Upper lobe of left lung (tissue), 6 donors: Measurements from ENCODE around the gene CACNA1A. TPM values are rescaled to one million over a fixed set of nuclear protein-coding genes. Genes with fewer than 3 reads are reported as not detected.

ENCODE experiments used
- ATAC-seq, 2 donors: fragments of 200-7000 bp; cut with Tn5 transposase; one replicate each; pipeline ENCODE4 v1.9.1; 2022; ENCODE audit warnings: mild to moderate bottlenecking in 2 of 2, moderate library complexity in 2 of 2; ENCODE audit not compliant: low FRiP score in 2 of 2
- DNase-seq, 2 donors: peaks; one replicate each; pipeline ENCODE4 v3.0.0-alpha.2; 2019 to 2020
- H3K27ac ChIP-seq, 4 donors: fragments of 200-600 bp; sonication (generic); one replicate each; pipeline ENCODE4 v1.5.1; 2016 to 2019
- H3K27me3 ChIP-seq, 4 donors: fragments of 200-600 bp; sonication (generic); one replicate each; pipeline ENCODE4 v1.5.1; 2017 to 2019
- H3K36me3 ChIP-seq, 4 donors: fragments of 200-600 bp; sonication (generic); one replicate each; pipeline ENCODE4 v1.5.1; 2016 to 2019
- H3K4me1 ChIP-seq, 4 donors: fragments of 200-600 bp; sonication (generic); one replicate each; pipeline ENCODE4 v1.5.1; 2018 to 2019
- H3K4me3 ChIP-seq, 4 donors: fragments of 200-600 bp; sonication (generic); one replicate each; pipeline ENCODE4 v1.5.1; 2017 to 2019; ENCODE audit warnings: mild to moderate bottlenecking in 2 of 4, moderate library complexity in 1 of 4
- H3K9me3 ChIP-seq, 4 donors: fragments of 200-600 bp; sonication (generic); one replicate each; pipeline ENCODE4 v1.5.1; 2018 to 2019
- EP300 ChIP-seq, 4 donors: sonication (generic); formaldehyde crosslinking; IDR thresholded peaks; one replicate each; pipeline ENCODE4 v1.5.1; 2017; ENCODE audit warnings: antibody characterized with exemption in 4 of 4, control low read depth in 2 of 4
- POLR2A ChIP-seq, 4 donors: fragments of 450-650 bp; IDR thresholded peaks; one replicate each; pipeline ENCODE4 v1.5.1; 2016 to 2017; ENCODE audit warnings: antibody characterized with exemption in 4 of 4, mild to moderate bottlenecking in 2 of 4
- POLR2AphosphoS5 ChIP-seq, 2 donors: sonication (generic); formaldehyde crosslinking; IDR thresholded peaks; one replicate each; pipeline ENCODE4 v1.5.1; 2017; ENCODE audit warnings: antibody characterized with exemption in 2 of 2
- WGBS, 2 donors: methylation state at CpG; one replicate each; pipeline ENCODE4 v1.1.5; 2017 to 2018; 5-methylcytosine and 5-hydroxymethylcytosine counted together
- total RNA-seq, 6 donors: library from RNA; depleted of rRNA in 4 of 6; stranded (reverse); fragments of >200 nt in 4 of 6; gene quantifications; one replicate each; pipeline versions ENCODE4 v1.1.0 to v1.2.1, GENCODE V29; 2016 to 2021
- TF ChIP-seq, protein P1 (sequence below), 6 experiments: fragments of 450-650 bp in 4 of 6; fragments of 200-600 bp in 2 of 6; sonication (generic) in 2 of 6; IDR thresholded peaks; one replicate each; pipeline ENCODE4 v1.5.1; 2016 to 2019; ENCODE audit warnings: antibody characterized with exemption in 6 of 6
- donor health status: DM: no; HTN: no; CAD: no; lungs with moderate emphysema.
- donor health status: DM: no; HTN: yes; CAD: no; lungs with severe emphysema.

The CACNA1A gene
- total RNA-seq, 6 donors from 2014 or later, result 0.29 to 0.69 (median 0.67) TPM; not detected in 1

DNA sequence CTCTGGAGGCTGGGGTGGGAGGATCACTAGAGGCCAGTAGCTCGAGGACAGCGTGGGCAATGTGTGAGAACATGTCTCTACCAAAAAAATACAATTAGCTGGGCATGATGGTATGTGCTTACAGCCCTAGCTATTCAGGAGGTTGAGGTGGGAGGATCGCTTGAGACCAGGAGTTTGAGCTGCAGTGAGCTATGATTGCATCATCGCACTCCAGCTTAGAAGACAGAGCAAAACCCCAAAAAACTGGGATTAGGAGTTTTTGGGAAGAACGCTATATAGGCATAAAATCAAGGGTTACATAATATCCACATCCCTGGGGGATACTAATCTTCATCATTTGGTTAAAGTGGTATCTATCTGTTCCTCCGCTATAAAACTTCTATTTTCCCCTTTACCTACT is 155.5 kb downstream of the CACNA1A start:
- H3K27ac ChIP-seq, result no peak overlapping the region
- ATAC-seq, result no peak
- H3K27me3 ChIP-seq, result no peaks in the 10 kb centered on the region
- TF ChIP-seq POLR2A (IDR thresholded peaks at IDR 0.05), result no peak
- no peak for TF ChIP-seq EP300 (IDR thresholded peaks at IDR 0.05)
- TF ChIP-seq, protein P1, sequence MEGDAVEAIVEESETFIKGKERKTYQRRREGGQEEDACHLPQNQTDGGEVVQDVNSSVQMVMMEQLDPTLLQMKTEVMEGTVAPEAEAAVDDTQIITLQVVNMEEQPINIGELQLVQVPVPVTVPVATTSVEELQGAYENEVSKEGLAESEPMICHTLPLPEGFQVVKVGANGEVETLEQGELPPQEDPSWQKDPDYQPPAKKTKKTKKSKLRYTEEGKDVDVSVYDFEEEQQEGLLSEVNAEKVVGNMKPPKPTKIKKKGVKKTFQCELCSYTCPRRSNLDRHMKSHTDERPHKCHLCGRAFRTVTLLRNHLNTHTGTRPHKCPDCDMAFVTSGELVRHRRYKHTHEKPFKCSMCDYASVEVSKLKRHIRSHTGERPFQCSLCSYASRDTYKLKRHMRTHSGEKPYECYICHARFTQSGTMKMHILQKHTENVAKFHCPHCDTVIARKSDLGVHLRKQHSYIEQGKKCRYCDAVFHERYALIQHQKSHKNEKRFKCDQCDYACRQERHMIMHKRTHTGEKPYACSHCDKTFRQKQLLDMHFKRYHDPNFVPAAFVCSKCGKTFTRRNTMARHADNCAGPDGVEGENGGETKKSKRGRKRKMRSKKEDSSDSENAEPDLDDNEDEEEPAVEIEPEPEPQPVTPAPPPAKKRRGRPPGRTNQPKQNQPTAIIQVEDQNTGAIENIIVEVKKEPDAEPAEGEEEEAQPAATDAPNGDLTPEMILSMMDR (IDR thresholded peaks at IDR 0.05), result no peak
- TF ChIP-seq POLR2AphosphoS5 (IDR thresholded peaks at IDR 0.05), result no peak
- no peaks in the 10 kb centered on the region for H3K36me3 ChIP-seq
- H3K4me3 ChIP-seq, result no peak overlapping the region
- no peak for DNase-seq
- peaks cover 0 to 16% (median 6%) of the 10 kb centered on the region in 4 donors for H3K9me3 ChIP-seq
- 86 to 91% methylated on average over 6 of the region's 6 CpGs for WGBS, 2 donors
- H3K4me1 ChIP-seq, result no peaks in the 10 kb centered on the region

DNA sequence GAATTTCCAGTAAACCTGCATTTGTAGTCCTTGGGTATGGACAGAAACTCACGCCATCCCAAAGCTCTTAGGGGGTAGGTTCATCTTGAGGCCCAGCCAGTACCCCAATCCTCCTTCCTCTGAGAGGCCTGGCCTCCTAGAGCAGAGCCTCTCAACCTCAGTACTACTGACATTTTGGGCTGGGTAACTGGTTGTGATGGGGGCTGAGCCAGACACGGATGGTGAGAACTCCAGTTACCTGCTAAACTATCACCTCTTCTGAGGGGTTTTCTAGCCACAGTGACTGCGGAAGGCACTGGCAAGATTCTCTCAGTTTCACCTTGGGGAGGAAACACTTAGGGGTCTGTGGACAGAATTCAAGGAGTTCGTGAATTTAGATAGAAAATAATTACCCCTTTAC is 156.2 kb downstream of the CACNA1A start:
- no peak overlapping the region for H3K4me3 ChIP-seq
- ATAC-seq (no peak), DNase-seq (no peak)
- no peaks in the 10 kb centered on the region for H3K36me3 ChIP-seq
- H3K4me1 ChIP-seq, result no peaks in the 10 kb centered on the region
- H3K27ac ChIP-seq, result no peak overlapping the region
- no peak for TF ChIP-seq POLR2AphosphoS5 (IDR thresholded peaks at IDR 0.05)
- TF ChIP-seq POLR2A (IDR thresholded peaks at IDR 0.05), result no peak
- TF ChIP-seq, protein P1 (IDR thresholded peaks at IDR 0.05), result no peak
- TF ChIP-seq EP300 (IDR thresholded peaks at IDR 0.05), result no peak
- no peaks in the 10 kb centered on the region for H3K27me3 ChIP-seq
- WGBS, 2 donors, result 87 to 95% methylated on average over 4 of the region's 4 CpGs
- peaks cover 0 to 16% (median 6%) of the 10 kb centered on the region in 4 donors for H3K9me3 ChIP-seq

DNA sequence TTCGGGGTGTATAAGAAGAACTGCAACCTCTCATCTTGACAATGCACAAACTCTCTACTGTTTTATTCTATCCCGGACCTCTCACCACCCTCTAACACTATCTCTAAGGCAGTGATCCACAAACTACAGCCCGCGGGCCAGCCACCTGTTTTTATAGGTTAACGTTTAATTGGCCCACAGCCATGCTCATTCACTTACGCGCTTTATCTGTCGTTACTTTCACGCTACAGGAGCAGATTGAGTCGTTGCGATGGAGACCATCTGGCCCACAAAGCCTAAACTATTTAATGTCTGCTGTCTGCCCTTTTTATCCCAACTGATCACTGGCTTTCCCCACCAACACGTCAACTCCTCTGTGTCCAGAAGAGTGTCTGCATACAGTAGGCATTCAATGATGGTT is 158.9 kb downstream of the CACNA1A start:
- ATAC-seq (no peak), DNase-seq (no peak)
- no peaks in the 10 kb centered on the region for H3K36me3 ChIP-seq
- H3K9me3 ChIP-seq, result peaks cover 0 to 21% (median 6%) of the 10 kb centered on the region in 4 donors
- WGBS, 2 donors, result 83 to 89% methylated on average over 12 of the region's 12 CpGs
- no peak overlapping the region for H3K4me3 ChIP-seq
- H3K27ac ChIP-seq, result no peak overlapping the region
- H3K4me1 ChIP-seq, result no peaks in the 10 kb centered on the region
- TF ChIP-seq, protein P1 (IDR thresholded peaks at IDR 0.05), result no peak
- no peaks in the 10 kb centered on the region for H3K27me3 ChIP-seq

DNA sequence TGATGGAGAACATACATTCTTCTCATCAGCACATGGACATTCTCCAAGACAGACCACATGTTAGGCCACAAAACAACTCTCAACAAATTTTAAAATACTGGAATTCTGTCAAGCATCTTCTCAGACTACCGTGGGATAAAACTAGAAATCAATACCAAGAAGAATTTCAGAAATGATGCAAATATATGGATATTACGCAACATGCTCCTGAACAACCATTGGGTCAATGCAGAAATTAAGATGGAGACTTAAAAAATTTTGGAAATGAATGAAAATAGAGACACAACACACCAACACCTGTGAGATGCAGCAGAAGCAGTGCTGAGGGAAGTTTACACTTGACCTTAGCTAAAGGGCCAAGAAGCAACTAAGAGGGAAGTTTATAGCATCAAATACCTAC is 162.8 kb downstream of the CACNA1A start:
- peaks cover 0 to 7% (median 0%) of the 10 kb centered on the region in 4 donors for H3K9me3 ChIP-seq
- no peak overlapping the region for H3K27ac ChIP-seq
- DNase-seq (no peak), ATAC-seq (no peak)
- no peaks in the 10 kb centered on the region for H3K4me1 ChIP-seq
- 53 to 62% methylated on average over 2 of the region's 2 CpGs for WGBS, 2 donors
- TF ChIP-seq POLR2A (IDR thresholded peaks at IDR 0.05), result no peak
- TF ChIP-seq POLR2AphosphoS5 (IDR thresholded peaks at IDR 0.05), result no peak
- TF ChIP-seq, protein P1 (IDR thresholded peaks at IDR 0.05), result no peak
- TF ChIP-seq EP300 (IDR thresholded peaks at IDR 0.05), result no peak
- no peak overlapping the region for H3K4me3 ChIP-seq
- no peaks in the 10 kb centered on the region for H3K27me3 ChIP-seq
- no peaks in the 10 kb centered on the region for H3K36me3 ChIP-seq

DNA sequence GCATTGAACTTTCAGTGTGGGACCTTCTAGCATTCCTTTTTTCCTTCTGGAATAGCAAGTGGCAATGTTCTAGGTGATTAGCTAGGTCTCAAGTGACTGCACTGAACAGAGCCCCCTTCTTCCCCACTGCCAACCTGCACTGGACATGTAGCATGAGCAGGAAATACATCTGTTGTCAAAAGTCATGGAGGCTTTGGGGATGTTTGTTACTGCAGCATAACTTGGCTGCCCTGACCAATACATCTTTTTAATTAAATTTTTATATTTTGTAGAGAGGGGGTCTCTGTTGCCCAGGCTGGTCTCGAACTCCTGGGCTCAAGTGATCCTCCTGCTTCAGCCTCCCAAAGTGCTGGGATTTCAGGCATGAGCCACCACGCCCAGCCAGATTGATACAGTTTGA is 163.6 kb downstream of the CACNA1A start:
- no peak overlapping the region for H3K27ac ChIP-seq
- no peaks in the 10 kb centered on the region for H3K36me3 ChIP-seq
- peaks cover 0 to 7% (median 0%) of the 10 kb centered on the region in 4 donors for H3K9me3 ChIP-seq
- no peaks in the 10 kb centered on the region for H3K27me3 ChIP-seq
- H3K4me1 ChIP-seq, result no peaks in the 10 kb centered on the region
- no peak overlapping the region for H3K4me3 ChIP-seq
- TF ChIP-seq, protein P1 (IDR thresholded peaks at IDR 0.05), result no peak
- TF ChIP-seq POLR2A (IDR thresholded peaks at IDR 0.05), result no peak
- TF ChIP-seq POLR2AphosphoS5 (IDR thresholded peaks at IDR 0.05), result no peak
- no peak for TF ChIP-seq EP300 (IDR thresholded peaks at IDR 0.05)
- WGBS, 2 donors, result 31 to 58% methylated on average over 2 of the region's 2 CpGs
- ATAC-seq, result no peak
- no peak for DNase-seq
